NCI-H2081 (cell line): ENCODE results near the gene CALHM3.
"Not testable (repeated sequence)": the region's sequence is repeated elsewhere in the genome, so short reads cannot be mapped to it uniquely, and the experiment has no call there.

ENCODE experiments used
- DNase-seq, 2 experiments: peaks; one replicate each; lab custom pipeline; 2025; lab: John Stamatoyannopoulos, UW

The CALHM3 gene, protein sequence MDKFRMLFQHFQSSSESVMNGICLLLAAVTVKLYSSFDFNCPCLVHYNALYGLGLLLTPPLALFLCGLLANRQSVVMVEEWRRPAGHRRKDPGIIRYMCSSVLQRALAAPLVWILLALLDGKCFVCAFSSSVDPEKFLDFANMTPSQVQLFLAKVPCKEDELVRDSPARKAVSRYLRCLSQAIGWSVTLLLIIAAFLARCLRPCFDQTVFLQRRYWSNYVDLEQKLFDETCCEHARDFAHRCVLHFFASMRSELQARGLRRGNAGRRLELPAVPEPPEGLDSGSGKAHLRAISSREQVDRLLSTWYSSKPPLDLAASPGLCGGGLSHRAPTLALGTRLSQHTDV

DNA sequence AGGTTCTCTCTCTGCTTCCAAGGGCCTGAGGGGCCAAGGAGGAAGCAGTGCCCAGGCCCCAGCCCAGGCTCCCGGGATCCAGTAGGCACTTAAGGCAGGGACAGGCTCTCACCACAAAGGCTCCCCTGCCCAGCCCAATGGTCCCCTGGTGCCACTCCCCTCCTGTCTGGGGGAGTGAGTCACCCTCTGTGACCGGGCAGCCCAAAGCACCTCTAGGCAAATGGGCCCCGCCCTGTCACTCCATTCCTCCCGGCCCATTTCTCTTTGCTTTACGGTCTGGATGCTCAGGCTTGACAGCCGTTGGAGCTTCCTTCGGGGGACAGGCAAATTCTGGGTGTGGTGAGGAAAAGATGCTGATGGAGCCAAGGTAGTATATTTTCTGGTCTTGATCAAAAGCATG is at the start of gene CALHM3:
Gene CALHM3 (minus strand): TSS at position 106 of the 400 bp plus-strand sequence. CDS start 208 bp downstream, outside the sequence.
- DNase-seq = no peak

DNA sequence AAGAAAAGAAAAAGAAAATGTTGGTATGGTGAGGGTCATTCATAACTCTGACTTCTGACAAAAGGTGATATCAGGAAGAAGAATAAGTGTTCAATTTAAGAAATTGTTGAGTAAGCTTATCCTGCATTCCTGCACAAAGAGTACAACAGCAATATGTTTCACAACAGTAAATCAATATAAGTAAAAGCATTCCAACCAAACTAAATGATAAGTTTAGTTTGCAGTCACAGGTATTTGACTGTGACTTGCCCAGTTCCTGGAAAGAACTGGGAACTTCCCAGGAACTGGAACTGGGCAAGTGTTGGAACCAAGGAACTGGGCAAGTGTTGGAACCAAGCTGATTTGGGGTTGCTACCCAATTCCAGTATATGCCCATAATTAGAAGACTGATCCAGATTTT is 49.5 kb upstream of the CALHM3 start:
- no peak for DNase-seq

DNA sequence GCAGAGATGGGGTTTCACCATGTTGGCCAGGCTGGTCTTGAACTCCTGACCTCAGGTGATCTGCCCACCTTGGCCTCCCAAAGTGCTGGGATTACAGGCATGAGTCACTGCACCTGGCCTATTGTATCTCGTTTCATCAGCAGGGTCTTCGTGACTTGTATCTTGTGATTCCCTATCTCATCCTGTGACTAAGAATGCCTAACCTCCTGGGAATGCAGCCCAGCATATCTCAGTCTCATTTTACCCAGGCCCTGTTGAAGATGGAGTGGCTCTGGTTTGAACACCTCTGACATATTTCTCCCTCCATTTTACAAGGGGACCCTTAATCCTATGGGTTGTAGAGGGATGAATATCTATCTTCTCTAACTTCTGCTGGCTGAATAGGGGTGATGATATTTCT is 48.4 kb upstream of the CALHM3 start:
- DNase-seq = not testable (repeated sequence)

DNA sequence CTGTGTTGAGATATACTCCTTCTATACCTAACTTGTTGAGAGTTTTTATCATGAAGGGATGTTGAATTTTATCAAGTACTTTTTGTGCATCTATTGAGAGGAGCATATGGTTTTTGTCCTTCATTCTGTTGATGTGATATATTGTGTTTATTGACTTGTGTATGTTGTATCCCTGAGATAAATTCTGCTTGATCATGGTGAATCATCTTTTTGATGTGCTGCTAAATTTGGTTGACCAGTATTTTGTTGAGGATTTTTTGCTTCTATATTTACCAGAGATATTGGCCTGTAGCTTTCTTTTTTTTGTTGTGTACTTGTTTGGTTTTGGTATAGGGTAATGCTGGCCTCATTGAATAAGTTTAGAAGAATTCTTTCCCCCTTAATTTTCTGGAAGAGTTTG is 46.9 kb upstream of the CALHM3 start:
- DNase-seq = no peak

DNA sequence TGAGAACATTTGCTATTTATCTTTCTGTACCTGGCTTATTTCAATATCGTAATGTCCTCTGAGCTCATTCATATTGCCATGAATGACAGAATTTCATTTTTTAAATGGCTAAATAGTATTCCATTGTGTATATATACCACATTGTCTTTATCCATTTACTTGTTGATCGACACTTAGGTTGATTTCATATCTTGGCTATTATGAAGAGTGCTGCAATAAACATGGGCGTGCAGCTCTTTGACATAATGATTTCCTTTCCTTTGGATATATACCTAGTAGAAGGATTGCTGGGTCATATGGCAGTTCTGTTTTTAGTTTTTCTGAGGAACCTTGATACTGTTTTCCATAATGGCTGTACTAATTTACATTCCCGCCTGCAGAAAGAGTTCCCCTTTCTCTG is 44.6 kb upstream of the CALHM3 start:
- DNase-seq = no peak

DNA sequence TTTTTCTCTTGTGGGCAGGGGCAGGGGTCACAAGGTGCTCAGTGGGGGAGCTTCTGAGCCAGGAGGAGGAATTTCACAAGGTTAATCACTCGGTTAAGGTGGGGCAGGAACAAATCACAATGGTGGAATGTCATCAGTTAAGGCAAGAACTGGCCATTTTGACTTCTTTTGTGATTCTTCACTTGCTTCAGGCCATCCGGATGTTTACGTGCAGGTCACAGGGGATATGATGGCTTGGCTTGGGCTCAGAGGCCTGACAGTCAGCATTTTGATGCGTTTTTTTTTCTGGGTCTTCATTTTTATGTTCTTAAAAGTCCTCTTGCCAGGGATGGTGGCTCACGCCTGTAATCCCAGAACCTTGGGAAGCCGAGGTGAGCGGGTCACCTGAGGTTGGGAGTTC is 43.0 kb upstream of the CALHM3 start:
- not testable (repeated sequence) for DNase-seq

DNA sequence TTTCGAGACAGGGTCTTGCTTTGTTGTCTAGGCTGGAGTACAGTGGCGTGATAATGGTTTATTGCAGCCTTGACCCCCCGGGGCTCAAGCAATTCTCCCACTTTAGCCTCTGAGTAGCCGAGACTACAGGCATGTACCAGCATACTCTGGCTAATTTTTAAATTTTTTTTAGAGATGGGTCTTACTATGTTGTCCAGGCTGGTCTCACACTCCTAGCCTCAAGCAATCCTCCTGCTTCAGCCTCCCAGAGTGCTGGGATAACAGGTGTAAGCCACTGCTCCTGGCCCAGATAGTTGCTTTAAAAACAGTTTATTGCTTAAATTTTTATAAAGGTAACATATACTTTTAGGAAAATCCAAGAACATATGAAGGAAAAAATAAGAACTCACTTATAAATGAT is 40.8 kb upstream of the CALHM3 start:
- no peak for DNase-seq

DNA sequence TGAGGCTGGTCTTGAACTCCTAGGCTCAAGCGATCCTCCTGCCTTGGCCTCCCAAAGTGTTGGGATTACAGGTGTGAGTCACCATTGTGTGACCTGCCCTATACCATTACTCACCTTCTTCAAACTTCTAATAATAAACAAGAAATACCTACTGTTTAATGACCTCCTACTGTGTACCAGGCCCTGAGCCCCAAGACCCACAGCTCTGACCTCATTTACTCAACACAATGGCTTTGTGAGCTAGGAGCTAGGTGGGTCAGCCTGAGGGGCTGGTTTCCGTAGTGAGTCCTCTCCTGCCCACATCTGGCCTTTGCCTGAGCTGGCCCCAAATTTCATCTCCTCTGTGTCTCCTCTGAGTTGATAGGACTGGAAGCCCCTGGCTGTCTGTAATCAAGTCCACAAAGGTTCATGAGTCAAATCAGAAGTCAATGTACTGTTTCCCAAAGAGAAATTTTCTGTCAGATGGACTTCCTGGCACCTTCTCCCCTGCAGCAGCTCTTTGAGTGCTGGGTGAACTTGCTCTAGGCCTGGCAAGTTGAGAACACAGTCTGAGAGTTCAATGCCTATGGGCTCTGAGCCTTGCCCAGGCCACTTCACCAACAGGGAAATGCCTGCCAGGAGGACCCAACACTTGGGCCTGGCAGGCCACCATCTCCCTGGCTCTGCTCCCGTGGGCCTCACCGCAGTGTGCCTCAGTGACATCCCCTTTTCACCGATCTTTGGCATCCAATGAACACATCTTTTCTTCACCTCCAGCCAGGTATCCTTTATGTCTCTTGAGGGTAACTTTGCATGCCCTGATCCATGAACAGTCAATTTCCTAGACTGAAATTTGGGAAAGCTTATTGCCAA is 38.4 kb upstream of the CALHM3 start:
- no peak for DNase-seq

DNA sequence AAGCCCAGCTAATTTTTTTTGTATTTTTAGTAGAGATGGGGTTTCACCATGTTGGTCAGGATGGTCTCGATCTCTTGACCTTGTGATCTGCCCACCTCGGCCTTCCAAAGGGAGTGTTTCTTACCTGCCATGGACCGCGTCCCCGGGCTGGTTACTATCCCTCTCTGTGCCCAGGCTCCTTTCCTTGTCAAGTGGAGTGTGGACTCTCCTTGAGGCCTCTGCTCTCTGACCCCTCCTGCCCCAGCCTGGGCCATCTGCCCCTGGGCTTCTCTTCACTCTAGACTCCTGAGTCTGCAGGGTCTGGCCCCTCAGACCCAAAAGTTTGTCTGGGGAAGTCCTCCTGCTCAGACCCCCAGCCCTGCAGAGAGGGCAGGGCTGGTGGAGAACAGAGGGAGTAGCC is 35.2 kb upstream of the CALHM3 start:
- DNase-seq = no peak

DNA sequence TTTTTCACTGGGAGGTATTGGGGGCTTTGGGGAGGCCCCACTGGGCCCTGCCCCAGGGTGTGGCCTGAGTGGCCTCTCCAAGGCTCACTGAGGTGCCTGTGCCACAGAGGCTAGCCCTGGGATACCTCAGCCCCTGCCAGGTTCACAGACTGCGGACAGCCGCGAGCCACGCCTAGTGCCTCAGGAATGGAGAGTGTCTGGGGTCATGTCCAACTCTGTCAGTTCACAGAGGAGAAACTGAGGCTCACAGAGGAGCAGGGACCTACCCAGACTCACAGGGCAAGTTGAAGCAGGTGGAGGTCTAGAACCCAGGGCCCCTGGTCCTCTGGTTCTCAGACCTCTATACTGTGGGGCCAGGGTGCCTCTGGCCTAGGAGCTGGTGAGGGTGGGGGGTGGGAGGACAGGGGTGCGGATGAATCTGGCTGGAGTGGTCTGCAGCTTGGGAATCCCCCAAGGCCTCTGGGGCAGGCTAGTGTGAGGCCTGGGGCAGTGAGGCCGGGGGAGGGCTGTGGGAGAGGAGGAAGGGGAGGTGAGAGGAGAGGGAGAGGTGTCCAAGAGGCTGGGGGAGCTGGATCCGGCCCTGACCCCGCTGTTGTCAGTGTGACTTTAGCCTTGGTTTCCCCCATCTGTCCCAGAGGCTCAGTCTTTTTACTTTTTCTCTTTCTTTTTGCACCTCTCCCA is 34.5 kb upstream of the CALHM3 start:
- DNase-seq = no peak

DNA sequence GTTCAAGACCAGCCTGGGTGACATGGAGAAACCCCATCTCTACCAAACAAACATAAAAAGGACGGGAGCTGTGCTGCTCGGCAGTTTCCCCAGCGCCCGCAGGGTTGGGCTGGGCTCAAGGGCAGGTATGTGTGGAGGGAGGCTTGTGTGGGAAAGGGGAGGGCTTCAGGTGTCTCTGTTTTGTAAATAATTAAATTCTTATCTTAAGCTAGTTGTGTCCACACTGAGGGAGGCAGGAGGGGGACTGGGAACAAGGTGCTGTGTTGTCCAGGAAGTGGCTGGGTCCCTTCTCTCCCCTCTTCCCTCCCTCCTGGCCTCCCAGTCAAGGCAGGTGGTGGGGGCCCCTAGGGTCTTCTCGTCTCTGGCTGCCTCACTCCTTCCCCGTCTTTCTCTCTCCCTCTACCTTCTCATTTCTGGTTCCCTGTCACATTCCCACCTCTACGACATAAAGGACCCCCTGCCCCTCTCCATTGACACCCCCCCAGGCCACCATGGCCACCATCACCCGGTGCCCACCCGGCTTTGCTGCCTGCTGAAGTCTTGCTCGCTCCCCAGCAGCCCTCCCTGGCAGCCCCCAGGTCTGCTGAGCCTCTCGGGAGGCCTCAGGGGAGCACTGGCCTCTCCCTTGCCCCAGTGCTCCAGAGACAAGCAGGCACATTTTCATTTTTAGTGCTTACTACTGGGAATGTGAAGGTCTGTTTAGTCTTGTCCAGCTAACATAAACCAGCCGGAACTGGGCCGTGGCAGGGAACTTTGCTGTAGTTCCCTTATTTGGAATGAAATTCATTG is 33.7 kb upstream of the CALHM3 start:
- DNase-seq = no peak

DNA sequence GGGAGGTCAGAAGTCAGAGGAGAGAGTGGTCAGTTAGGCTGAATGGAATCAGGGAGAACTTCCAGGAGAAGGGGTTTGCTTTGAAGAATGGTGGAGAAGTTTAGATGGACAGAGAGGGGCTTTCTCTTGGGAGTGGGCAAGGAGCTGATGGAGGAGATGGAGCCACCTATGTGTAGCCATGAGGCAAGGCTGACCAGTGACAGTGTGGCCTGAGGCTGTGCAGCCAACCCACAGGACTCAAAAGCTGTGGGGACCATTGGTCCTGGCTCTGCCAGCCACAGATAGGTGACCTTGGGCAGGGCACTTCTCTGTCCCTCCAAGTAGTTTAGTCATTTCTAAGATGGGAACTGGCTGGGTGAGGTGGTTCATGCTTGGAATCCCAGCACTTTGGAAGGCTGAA is 33.1 kb upstream of the CALHM3 start:
- DNase-seq = no peak

DNA sequence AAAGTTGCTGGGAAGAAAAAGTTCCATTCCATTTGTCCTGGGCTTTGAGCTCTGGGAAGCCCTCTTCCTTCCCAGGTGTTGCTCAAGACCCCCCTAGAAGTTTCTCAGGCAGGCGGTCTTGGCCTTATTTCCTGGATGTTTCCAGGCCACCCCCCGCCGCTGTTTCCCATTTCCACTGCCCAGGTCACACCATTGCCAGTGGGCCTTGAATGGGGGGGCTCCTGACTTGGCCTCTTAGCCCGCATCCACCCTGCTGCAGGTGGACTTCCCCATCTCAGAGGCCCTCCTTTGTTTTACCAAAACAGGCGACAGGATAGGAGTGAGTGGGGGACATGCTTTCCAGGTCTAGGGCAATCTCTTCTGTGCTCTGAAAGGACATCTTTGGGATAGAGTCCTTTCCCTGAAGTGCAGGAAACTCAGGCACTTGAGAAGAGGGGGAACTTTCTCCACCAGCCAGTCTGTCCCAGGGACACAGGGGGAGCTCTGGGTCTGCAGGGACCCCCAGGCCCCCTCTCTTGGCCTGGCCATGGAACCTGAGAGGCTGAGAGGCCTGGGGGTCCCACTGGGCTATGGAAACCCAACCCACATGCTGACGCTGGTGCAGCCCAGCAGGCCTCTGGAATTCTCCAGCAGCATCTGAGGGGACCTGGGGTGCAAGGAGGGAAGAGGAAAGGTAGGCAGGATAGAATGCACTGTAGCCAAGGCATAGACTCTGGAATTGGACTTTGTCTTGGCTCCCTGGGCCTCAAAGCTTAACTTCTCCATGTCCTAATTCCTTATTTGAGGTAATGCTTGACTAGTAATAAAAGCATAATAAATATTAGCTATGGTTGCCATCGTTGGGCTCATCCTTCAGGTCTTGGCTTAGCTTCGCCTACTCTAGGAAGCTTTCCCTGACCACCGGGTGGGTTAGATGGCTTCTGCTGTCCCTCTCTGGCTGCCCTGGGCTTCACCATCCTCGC is 32.0 kb upstream of the CALHM3 start:
- DNase-seq = no peak

DNA sequence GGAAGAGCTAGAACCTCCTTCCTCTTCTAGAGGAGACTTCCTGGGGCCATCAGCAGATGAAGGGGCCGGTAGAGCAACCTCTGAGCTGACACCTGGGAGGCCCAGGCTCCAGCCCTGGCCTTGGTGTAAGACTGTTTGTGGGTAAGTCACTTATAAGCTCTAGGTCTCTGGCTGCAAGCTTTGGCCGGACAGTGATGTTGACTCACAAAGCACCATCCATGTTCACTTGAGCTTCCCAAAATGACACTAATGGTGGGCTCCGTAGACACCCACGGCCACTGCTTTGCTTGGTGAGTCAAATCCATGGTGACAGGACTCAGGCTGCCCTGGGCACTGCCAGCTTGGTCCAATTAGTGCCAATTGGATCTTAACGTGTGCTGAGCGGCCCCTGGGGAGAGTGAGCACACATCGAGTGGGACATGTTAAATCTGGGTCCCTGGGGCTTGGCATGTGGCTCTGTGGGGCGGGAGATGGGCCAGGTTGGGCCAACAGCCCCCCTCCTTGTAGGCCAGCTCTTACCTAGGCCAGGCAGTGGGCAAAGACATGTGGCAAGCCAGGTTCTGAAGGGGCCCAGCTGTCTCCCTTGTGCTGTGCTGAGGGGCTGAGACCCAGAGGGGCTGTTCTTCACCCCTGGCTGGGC is 31.1 kb upstream of the CALHM3 start:
- no peak for DNase-seq

DNA sequence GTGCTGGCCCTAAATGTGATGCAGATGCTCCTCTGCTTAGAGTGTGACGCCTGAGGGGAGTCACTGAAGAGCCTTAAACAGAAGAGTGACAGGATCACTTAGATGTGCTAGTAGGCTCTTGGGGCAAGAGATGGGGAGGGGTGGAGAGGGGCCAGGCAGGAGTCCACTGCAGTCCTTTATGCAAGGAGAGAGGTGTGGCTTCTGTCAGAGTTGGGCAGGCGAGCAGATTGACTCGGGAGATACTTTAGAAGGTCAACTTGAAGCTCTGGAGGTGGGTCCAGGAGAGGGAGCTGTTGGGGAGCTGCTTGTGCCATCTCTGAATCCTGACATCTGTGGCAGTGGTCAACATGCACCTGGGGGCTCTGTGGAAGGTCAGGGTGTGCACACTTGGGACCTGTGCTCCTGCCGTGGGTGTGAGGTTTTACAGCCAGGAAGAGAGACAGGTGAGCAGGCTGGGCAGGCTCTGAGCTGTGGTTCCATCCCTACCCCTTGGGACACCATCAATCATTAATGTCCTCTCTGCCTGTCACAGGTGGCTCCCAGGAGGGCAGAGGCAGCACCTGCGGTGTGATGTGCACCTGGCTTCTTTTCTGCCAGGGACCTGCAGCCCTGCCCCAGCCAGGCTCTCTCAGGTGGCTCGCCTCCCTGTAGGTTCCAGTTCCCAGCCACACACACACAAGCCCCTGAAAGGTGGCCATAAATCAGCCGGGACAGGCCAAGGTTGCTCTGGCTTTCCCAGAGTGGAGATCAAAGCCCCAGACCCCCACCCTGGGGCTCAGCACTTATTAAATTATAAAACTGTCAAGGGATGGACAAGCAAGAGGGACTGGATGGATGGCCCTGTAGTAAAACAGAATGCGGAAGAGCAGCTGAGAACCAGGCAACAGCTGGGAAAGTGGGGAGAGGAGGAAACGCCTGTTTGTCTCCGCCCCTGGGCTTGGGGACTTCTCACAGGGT is 28.5 kb upstream of the CALHM3 start:
- DNase-seq = peak in 1 of 2 experiments; percentile 75

DNA sequence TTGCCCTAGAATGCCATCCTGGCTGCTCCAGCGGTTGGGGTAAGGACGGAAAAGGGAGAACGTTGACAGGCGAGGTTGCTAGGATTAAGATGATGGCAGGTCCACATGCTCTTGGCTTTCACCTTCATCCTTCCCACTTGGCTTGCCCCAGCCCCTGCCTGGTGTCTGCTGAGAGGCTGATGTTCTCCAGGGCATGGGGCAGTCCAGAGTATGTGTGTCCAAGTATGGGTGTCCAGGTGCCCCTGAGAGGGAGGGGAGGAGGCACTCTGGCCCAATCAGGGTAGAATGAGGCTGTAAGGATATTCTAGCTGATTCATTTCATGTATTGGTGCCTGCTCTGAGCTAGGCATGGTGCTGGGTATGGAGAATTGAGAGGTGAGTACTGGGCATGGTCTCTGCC is 27.0 kb upstream of the CALHM3 start:
- DNase-seq = no peak

DNA sequence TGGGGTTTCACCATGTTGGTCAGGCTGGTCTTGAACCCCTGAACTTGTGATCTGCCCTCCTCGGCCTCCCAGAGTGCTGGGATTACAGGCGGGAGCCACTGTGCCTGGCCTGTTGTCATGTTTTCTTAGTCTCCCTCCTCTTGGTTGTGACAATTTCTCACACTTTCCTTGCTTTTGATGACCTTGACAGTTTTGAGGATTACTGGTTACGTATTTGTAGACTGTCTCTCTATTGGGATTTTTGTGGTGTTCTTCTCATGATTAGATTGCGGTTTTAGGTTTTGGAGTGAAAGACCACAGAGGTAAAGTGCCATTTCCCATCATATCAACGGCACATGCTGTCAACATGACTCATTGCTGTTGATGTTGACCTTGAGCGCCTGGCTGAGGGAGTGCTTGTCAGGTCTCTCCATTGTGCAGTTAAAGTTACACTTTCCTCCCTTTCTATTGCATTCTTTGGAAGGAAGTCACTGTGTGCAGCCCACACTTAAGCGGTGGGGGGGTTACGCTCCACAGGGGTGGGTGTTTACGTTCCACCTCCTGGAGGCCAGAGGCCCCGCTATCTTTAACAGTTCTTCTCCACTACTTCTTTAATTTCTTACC is 25.2 kb upstream of the CALHM3 start:
- DNase-seq = no peak

DNA sequence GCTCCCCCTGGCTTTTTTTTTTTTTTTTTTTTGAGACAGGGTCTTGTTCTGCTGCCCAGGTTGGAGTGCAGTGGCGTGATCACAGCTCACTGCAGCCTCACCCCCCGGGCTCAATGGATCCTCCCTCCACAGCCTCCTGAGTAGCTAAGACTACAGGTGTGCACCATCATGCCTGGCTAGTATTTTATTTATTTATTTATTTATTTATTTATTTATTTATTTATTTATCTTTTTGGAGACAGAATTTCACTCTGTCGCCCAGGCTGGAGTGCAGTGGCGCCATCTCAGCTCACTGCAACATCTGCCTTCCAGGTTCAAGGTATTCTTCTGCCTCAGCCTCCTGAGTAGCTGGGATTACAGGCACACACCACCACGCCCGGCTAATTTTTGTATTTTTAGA is 24.7 kb upstream of the CALHM3 start:
- DNase-seq = not testable (repeated sequence)
